Panc1 (cell line): ENCODE data around the gene KCNC1. TPM values are rescaled to one million over a fixed set of nuclear protein-coding genes. Genes with fewer than 3 reads are reported as not detected.
A peak's percentile ranks its signal among the peaks of the same experiment; 100 is the strongest.

Experiments
- ATAC-seq: fragments of 200-7000 bp; cut with Tn5 transposase; 2 replicates; pipeline ENCODE4 v1.9.1; 2020; ENCODE audit warnings: mild to moderate bottlenecking, moderate library complexity
- BruUV-seq: library from RNA; stranded (reverse); fragments of 400-500 nt; replicated peaks from 2 replicates; lab custom pipeline; 2021; lab: Mats Ljungman, UMichigan
- CTCF ChIA-PET: fragments of 300-600 bp; sonication (Branson Sonifier 250); formaldehyde crosslinking; loops from one replicate; lab custom pipeline; 2022; ENCODE audit warnings: antibody characterized with exemption; lab: Charles Lee
- POLR2A ChIA-PET: fragments of 300-600 bp; sonication (Branson Sonifier 250); formaldehyde crosslinking; loops from one replicate; lab custom pipeline; 2022; ENCODE audit warnings: antibody characterized with exemption; lab: Charles Lee
- DNase-seq: peaks from one replicate; pipeline ENCODE4 v3.0.0-alpha.2; 2010; ENCODE audit warnings: low read depth, low spot score
- H3K27ac ChIP-seq: 2 replicates; pipeline ENCODE4 v1.5.1; 2011; ENCODE audit warnings: mild to moderate bottlenecking, low read length, inconsistent platforms
- H3K27me3 ChIP-seq: fragments of 200-500 bp; sonication (Bioruptor generic); 2 replicates; pipeline ENCODE4 v1.6.0; 2014; ENCODE audit warnings: low read length, inconsistent platforms; ENCODE audit not compliant: control insufficient read depth, insufficient read depth
- H3K36me3 ChIP-seq: fragments of 200-500 bp; sonication (Bioruptor generic); 2 replicates; pipeline ENCODE4 v1.5.1; 2014; ENCODE audit warnings: inconsistent platforms, mild to moderate bottlenecking, low read length, moderate library complexity; ENCODE audit not compliant: control insufficient read depth, insufficient read depth
- H3K4me1 ChIP-seq: 2 replicates; pipeline ENCODE4 v1.5.1; 2011; ENCODE audit warnings: inconsistent platforms, mild to moderate bottlenecking, low read length, moderate library complexity; ENCODE audit not compliant: control insufficient read depth, insufficient read depth
- H3K4me3 ChIP-seq, 2 experiments: 2 replicates each; pipeline ENCODE4 v1.5.1; 2011 to 2012; ENCODE audit warnings: low read depth in 2 of 2, low read length in 2 of 2, mild to moderate bottlenecking in 2 of 2, inconsistent platforms in 1 of 2, moderate library complexity in 1 of 2
- H3K9me3 ChIP-seq: fragments of 200-500 bp; sonication (Bioruptor generic); 2 replicates; pipeline ENCODE4 v1.5.1; 2014; ENCODE audit warnings: low read depth, mild to moderate bottlenecking, inconsistent platforms, low read length, moderate library complexity; ENCODE audit not compliant: control insufficient read depth, insufficient read depth
- CTCF ChIP-seq: fragments of 450-650 bp; IDR thresholded peaks from 2 replicates; pipeline ENCODE4 v1.5.1; 2017; ENCODE audit warnings: mild to moderate bottlenecking
- POLR2AphosphoS5 ChIP-seq: IDR thresholded peaks from 2 replicates; pipeline ENCODE4 v1.6.1; 2012; ENCODE audit warnings: mild to moderate bottlenecking, low read depth, low read length, moderate library complexity
- REST ChIP-seq, 2 experiments: IDR thresholded peaks; 2 replicates each; pipeline ENCODE4 v1.6.1; 2011 to 2012; ENCODE audit warnings: low read depth in 2 of 2, control low read depth in 1 of 2, low read length in 1 of 2, mild to moderate bottlenecking in 1 of 2, moderate library complexity in 1 of 2; ENCODE audit not compliant: insufficient read depth in 1 of 2
- SIN3A ChIP-seq: IDR thresholded peaks from 2 replicates; pipeline ENCODE4 v1.6.1; 2012; ENCODE audit warnings: low read depth, mild to moderate bottlenecking, low read length, moderate library complexity, borderline replicate concordance; ENCODE audit not compliant: insufficient read depth
- TCF7L2 ChIP-seq: IDR thresholded peaks from 2 replicates; pipeline ENCODE4 v1.6.1; 2011; ENCODE audit warnings: mild to moderate bottlenecking, low read depth, low read length, inconsistent platforms
- in situ Hi-C: cut with HindIII; loops from 2 replicates; pipeline ENCODE4 v1.10.0; 2016; ENCODE audit warnings: low sequenced_read_pairs, low pct_unique_long_range_greater_than_20kb
- intact Hi-C: fragments of 100-400 bp; cut with micrococcal nuclease; formaldehyde crosslinking; loops from one replicate; pipeline ENCODE4 v1.10.0; 2022; ENCODE audit not compliant: unreplicated experiment
- total RNA-seq: library from RNA; stranded (reverse); gene quantifications from one replicate; pipeline ENCODE4 v1.2.1, GENCODE V29; 2021; ENCODE audit not compliant: unreplicated experiment

Gene KCNC1
- total RNA-seq, 1 experiment from 2014 or later: 0.95 TPM

DNA sequence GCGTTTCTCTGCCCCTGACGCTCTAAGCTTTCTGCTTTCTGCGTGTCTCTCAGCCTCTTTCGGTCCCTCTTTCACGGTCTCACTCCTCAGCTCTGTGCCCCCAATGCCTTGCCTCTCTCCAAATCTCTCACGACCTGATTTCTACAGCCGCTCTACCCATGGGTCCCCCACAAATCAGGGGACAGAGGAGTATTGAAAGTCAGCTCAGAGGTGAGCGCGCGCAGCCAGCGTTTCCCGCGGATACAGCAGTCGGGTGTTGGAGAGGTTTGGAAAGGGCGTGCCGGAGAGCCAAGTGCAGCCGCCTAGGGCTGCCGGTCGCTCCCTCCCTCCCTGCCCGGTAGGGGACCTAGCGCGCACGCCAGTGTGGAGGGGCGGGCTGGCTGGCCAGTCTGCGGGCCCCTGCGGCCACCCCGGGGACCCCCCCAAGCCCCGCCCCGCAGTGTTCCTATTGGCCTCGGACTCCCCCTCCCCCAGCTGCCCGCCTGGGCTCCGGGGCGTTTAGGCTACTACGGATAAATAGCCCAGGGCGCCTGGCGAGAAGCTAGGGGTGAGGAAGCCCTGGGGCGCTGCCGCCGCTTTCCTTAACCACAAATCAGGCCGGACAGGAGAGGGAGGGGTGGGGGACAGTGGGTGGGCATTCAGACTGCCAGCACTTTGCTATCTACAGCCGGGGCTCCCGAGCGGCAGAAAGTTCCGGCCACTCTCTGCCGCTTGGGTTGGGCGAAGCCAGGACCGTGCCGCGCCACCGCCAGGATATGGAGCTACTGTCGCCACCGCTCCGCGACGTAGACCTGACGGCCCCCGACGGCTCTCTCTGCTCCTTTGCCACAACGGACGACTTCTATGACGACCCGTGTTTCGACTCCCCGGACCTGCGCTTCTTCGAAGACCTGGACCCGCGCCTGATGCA is 15.3 kb upstream of the KCNC1 start, which contains the start of gene MYOD1:
TSS of gene MYOD1 (plus strand) at position 544 of the 910 bp plus-strand sequence. CDS start at position 756, 212 bp downstream.
- no peak for TF ChIP-seq REST (IDR thresholded peaks at IDR 0.05; ENCODE audit: insufficient read depth in 1 of 2, low read depth in 2 of 2, low read length in 1 of 2)
- no peak for TF ChIP-seq SIN3A
- TF ChIP-seq POLR2AphosphoS5: no peak
- no peak for TF ChIP-seq CTCF
- no peak for TF ChIP-seq TCF7L2
- intact Hi-C loops: no loop called here
- in situ Hi-C loops: no loop called here
- ATAC-seq: peak; percentile 69
- no peak for DNase-seq
- Histone ChIP-seq H3K4me3 (no peak within 1 kb of the TSS), H3K9me3 (no peaks in the 10 kb centered on the region), H3K27ac (no peak within 1 kb of the TSS), H3K27me3 (peaks cover 23% of the 10 kb centered on the region), H3K4me1 (no peaks in the 10 kb centered on the region), H3K36me3 (no peaks in the 10 kb centered on the region)
- ChIA-PET CTCF (interaction anchor here (0.6 to 1.1 kb wide), 2 partner anchors 12 to 22 kb away, joined by 4 to 6 read pairs; no protein-coding TSS in a partner anchor), POLR2A (no interaction called here)
- no TSS peak for BruUV-seq

DNA sequence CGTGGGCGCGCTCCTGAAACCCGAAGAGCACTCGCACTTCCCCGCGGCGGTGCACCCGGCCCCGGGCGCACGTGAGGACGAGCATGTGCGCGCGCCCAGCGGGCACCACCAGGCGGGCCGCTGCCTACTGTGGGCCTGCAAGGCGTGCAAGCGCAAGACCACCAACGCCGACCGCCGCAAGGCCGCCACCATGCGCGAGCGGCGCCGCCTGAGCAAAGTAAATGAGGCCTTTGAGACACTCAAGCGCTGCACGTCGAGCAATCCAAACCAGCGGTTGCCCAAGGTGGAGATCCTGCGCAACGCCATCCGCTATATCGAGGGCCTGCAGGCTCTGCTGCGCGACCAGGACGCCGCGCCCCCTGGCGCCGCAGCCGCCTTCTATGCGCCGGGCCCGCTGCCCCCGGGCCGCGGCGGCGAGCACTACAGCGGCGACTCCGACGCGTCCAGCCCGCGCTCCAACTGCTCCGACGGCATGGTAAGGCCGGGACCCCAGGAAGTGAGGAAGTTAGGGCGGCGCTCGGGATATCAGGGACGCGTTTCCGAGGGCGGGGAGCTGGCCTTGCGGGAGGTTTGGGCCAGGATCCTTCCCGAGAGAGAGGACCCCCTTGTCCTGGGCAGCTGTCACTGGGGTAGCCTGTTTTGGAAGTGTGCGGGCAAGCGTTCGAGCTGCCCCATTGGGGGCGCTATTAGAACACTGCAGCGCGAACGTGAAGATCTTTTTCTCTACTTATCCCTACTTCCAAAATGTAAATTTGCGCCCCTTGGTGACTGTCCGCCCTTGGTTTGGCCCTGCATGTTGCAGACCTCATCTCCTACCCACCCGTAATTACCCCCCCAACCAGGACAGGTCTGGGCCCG is 14.4 kb upstream of the KCNC1 start:
- no peak for TF ChIP-seq REST (IDR thresholded peaks at IDR 0.05; ENCODE audit: insufficient read depth in 1 of 2, low read depth in 2 of 2, low read length in 1 of 2)
- peak; percentile 62 for TF ChIP-seq CTCF
- CTCF ChIA-PET: interaction anchor here (1.2 kb wide), 1 partner anchor 121 kb away, joined by 3 read pairs; no protein-coding TSS in a partner anchor
- H3K4me1 ChIP-seq: no peaks in the 10 kb centered on the region
- H3K27ac ChIP-seq: no peak overlapping the region
- ATAC-seq (0 out of 2 replicates have a peak, but pooled peaks have one; percentile 48), DNase-seq (no peak)
- POLR2A ChIA-PET: no interaction called here
- BruUV-seq: no TSS peak
- intact Hi-C loops (no loop called here), in situ Hi-C loops (no loop called here)
- no peaks in the 10 kb centered on the region for H3K9me3 ChIP-seq
- H3K4me3 ChIP-seq: no peak overlapping the region
- H3K36me3 ChIP-seq: no peaks in the 10 kb centered on the region
- H3K27me3 ChIP-seq: peaks cover 25% of the 10 kb centered on the region
